Measurements from ENCODE around the gene SBF2. TPM values are rescaled to one million over a fixed set of nuclear protein-coding genes. Genes with fewer than 3 reads are reported as not detected.

Gene SBF2
- total and polyA plus RNA-seq, 2 of the 13 experiments (the other 11 are each of a cell fraction or from before 2014, with no cell fraction given): 24.0 to 45.8 TPM

- TF ChIP-seq NAIF1 (CRISPR knock-in tag; IDR thresholded peaks at IDR 0.05; ENCODE audit: borderline replicate concordance): no peak
- 0 out of 4 replicates have a peak, but pooled peaks of 1 of the 2 experiments have one; percentile 24 for TF ChIP-seq KLF16 (CRISPR knock-in tag; IDR thresholded peaks at IDR 0.05)
- 0 out of 2 replicates have a peak, but pooled peaks have one; percentile 20 for TF ChIP-seq HDAC1 (CRISPR knock-in tag; IDR thresholded peaks at IDR 0.05)
- TF ChIP-seq ZC3H4 (CRISPR knock-in tag; IDR thresholded peaks at IDR 0.05; ENCODE audit: borderline replicate concordance): no peak
- no peak for TF ChIP-seq SP4 (CRISPR knock-in tag; IDR thresholded peaks at IDR 0.05)
- TF ChIP-seq STAG1 (CRISPR knock-in tag; IDR thresholded peaks at IDR 0.05): peak; percentile 71
- 0 out of 2 replicates have a peak, but pooled peaks have one; percentile 35 for TF ChIP-seq ZIK1 (CRISPR knock-in tag; IDR thresholded peaks at IDR 0.05; ENCODE audit: borderline replicate concordance, low read depth)
- TF ChIP-seq GRHL1 (CRISPR knock-in tag; conservative IDR thresholded peaks at IDR 0.05): no peak
- no peak for TF ChIP-seq MTF1 (CRISPR knock-in tag; IDR thresholded peaks at IDR 0.05)
- TF ChIP-seq NCOR1 (IDR thresholded peaks at IDR 0.05; ENCODE audit: borderline replicate concordance, low read length): peak; percentile 82
- no peak for TF ChIP-seq ZNF704 (CRISPR knock-in tag; IDR thresholded peaks at IDR 0.05; ENCODE audit: borderline replicate concordance)
- TF ChIP-seq MAFF (IDR thresholded peaks at IDR 0.05; ENCODE audit: low read depth, low read length): peak; percentile 44; the same call in 1 of the 2 replicates
- no peak for TF ChIP-seq SOX13 (IDR thresholded peaks at IDR 0.05)
- peak in 1 of 2 experiments; percentile 15; a peak in 1 of 4 replicates for TF ChIP-seq SOX13 (CRISPR knock-in tag; conservative IDR thresholded peaks at IDR 0.05 in 1 of 2, IDR thresholded peaks at IDR 0.05 in 1 of 2)
- no peak for TF ChIP-seq KDM2A (CRISPR knock-in tag; IDR thresholded peaks at IDR 0.05; ENCODE audit: borderline replicate concordance, low read depth)
- TF ChIP-seq ZFX (CRISPR knock-in tag; IDR thresholded peaks at IDR 0.05; ENCODE audit: low read depth): peak; percentile 37; the same call in 1 of the 2 replicates
- TF ChIP-seq NR2F6 (IDR thresholded peaks at IDR 0.05): peak; percentile 45; the same call in 1 of the 2 replicates
- no peak for TF ChIP-seq NR2F6 (CRISPR knock-in tag; IDR thresholded peaks at IDR 0.05)
- TF ChIP-seq CREB1 (IDR thresholded peaks at IDR 0.05): peak; percentile 34; the same call in 1 of the 2 replicates
- TF ChIP-seq CREB1 (CRISPR knock-in tag; IDR thresholded peaks at IDR 0.05): peak; percentile 64
- no peak for TF ChIP-seq ZNF605 (CRISPR knock-in tag; IDR thresholded peaks at IDR 0.05)
- no peak for TF ChIP-seq ZNF253 (CRISPR knock-in tag; IDR thresholded peaks at IDR 0.05; ENCODE audit: borderline replicate concordance)
- 0 out of 2 replicates have a peak, but pooled peaks have one; percentile 30 for TF ChIP-seq PPARG (CRISPR knock-in tag; conservative IDR thresholded peaks at IDR 0.05)
Measured at GRCh38 chr11:10322830-10323792, 29.1 kb upstream of the SBF2 start (continued).
